H1 (cell line): ENCODE data around the gene EXOSC1. TPM values are rescaled to one million over a fixed set of nuclear protein-coding genes. Genes with fewer than 3 reads are reported as not detected.
A peak's percentile ranks its signal among the peaks of the same experiment; 100 is the strongest.

ENCODE experiments used
- CTCF ChIA-PET: fragments of 300-600 bp; sonication (Branson Sonifier 250); formaldehyde crosslinking; loops from one replicate; lab custom pipeline; 2021; ENCODE audit not compliant: partially characterized antibody; lab: Charles Lee
- POLR2A ChIA-PET: fragments of 300-600 bp; sonication (Branson Sonifier 250); formaldehyde crosslinking; loops from one replicate; lab custom pipeline; 2021; ENCODE audit warnings: inconsistent platforms; ENCODE audit not compliant: partially characterized antibody; lab: Charles Lee
- DNase-seq, 2 experiments: peaks; one replicate each; pipeline versions ENCODE4 v3.0.0 to v3.0.0-alpha.2; 2010 to 2022; ENCODE audit warnings: low spot score in 2 of 2, low read depth in 1 of 2, mixed read lengths in 1 of 2
- FAIRE-seq: peaks from 2 replicates; lab custom pipeline; 2011; peaks lifted over from hg19 to GRCh38; lab: Jason Lieb, UNC
- H2AFZ ChIP-seq: 2 replicates; pipeline ENCODE4 v1.8.1; 2012; ENCODE audit warnings: low read length, inconsistent platforms
- H2AK5ac ChIP-seq: 2 replicates; pipeline ENCODE4 v1.6.1; 2013; ENCODE audit warnings: low read depth, low read length
- H2BK120ac ChIP-seq: replicated peaks from 2 replicates; pipeline ENCODE3; 2013; ENCODE audit warnings: low read depth, low read length, inconsistent platforms
- H2BK12ac ChIP-seq: 2 replicates; pipeline ENCODE4 v1.6.1; 2013; ENCODE audit warnings: low read depth, low read length
- H2BK15ac ChIP-seq: 2 replicates; pipeline ENCODE4 v1.6.1; 2013; ENCODE audit warnings: low read length
- H2BK20ac ChIP-seq: 2 replicates; pipeline ENCODE4 v1.6.1; 2013; ENCODE audit warnings: low read length
- H2BK5ac ChIP-seq: 2 replicates; pipeline ENCODE4 v1.6.1; 2013; ENCODE audit warnings: low read depth, low read length
- H3K14ac ChIP-seq: 2 replicates; pipeline ENCODE4 v1.6.1; 2013; ENCODE audit warnings: inconsistent platforms; ENCODE audit not compliant: insufficient read length
- H3K18ac ChIP-seq: 2 replicates; pipeline ENCODE4 v1.6.1; 2013; ENCODE audit warnings: low read length; ENCODE audit errors: extremely low read depth
- H3K23ac ChIP-seq: 2 replicates; pipeline ENCODE4 v1.6.1; 2013; ENCODE audit warnings: inconsistent platforms; ENCODE audit not compliant: insufficient read length
- H3K23me2 ChIP-seq: 2 replicates; pipeline ENCODE4 v1.6.1; 2013; ENCODE audit warnings: low read depth, low read length
- H3K27ac ChIP-seq: 2 replicates; pipeline ENCODE4 v1.6.1; 2011; ENCODE audit warnings: low read depth, low read length, inconsistent platforms
- H3K27me3 ChIP-seq, 4 experiments: replicated peaks in 1 of 4; 1 replicate in 1 of 4; 2 replicates in 3 of 4; pipeline versions ENCODE4 v1.6.1 to v1.8.1; 2011 to 2013; ENCODE audit warnings: low read length in 3 of 4, mild to moderate bottlenecking in 3 of 4, inconsistent platforms in 2 of 4, mixed read lengths in 2 of 4, moderate library complexity in 1 of 4; ENCODE audit not compliant: control insufficient read depth in 3 of 4, insufficient read depth in 3 of 4; ENCODE audit errors: extremely low read depth in 1 of 4
- H3K36me3 ChIP-seq, 4 experiments: 2 replicates each; pipeline versions ENCODE4 v1.6.1 to v1.8.1; 2011 to 2013; ENCODE audit warnings: mild to moderate bottlenecking in 4 of 4, low read length in 3 of 4, moderate library complexity in 2 of 4, control low read depth in 1 of 4, inconsistent platforms in 1 of 4; ENCODE audit not compliant: insufficient read depth in 4 of 4, control insufficient read depth in 2 of 4
- H3K4ac ChIP-seq: replicated peaks from 2 replicates; pipeline ENCODE3; 2013; ENCODE audit warnings: low read length, low read depth, mixed read lengths, inconsistent platforms; ENCODE audit not compliant: insufficient read length
- H3K4me1 ChIP-seq, 4 experiments: replicated peaks in 1 of 4; 1 replicate in 1 of 4; 2 replicates in 3 of 4; pipeline versions ENCODE4 v1.6.1 to v1.8.1; 2011 to 2013; ENCODE audit warnings: low read length in 3 of 4, inconsistent platforms in 2 of 4, mixed read lengths in 1 of 4; ENCODE audit not compliant: insufficient read depth in 4 of 4, control insufficient read depth in 3 of 4
- H3K4me2 ChIP-seq, 2 experiments: 2 replicates each; pipeline versions ENCODE4 v1.6.1 to v1.8.1; 2011 to 2013; ENCODE audit warnings: low read depth in 2 of 2, low read length in 2 of 2, control low read depth in 1 of 2, inconsistent platforms in 1 of 2, mild to moderate bottlenecking in 1 of 2; ENCODE audit not compliant: insufficient read depth in 1 of 2
- H3K4me3 ChIP-seq, 4 experiments: fragments of 200-600, 300-600 bp in 1 of 4; sonication (generic), shearing (Covaris generic), sonication (Bioruptor Twin) in 1 of 4; 2 replicates each; pipeline versions ENCODE4 v1.5.1 to v1.8.1; 2011 to 2016; ENCODE audit warnings: low read length in 4 of 4, low read depth in 3 of 4, control low read depth in 2 of 4, inconsistent platforms in 2 of 4, mild to moderate bottlenecking in 2 of 4, mixed read lengths in 1 of 4, moderate library complexity in 1 of 4; ENCODE audit not compliant: insufficient read depth in 2 of 4; ENCODE audit errors: extremely low read depth in 1 of 4
- H3K56ac ChIP-seq: replicated peaks from 2 replicates; pipeline ENCODE3; 2013; ENCODE audit warnings: low read depth, mild to moderate bottlenecking, mixed read lengths, low read length, inconsistent platforms; ENCODE audit not compliant: insufficient read length
- H3K79me1 ChIP-seq: 2 replicates; pipeline ENCODE4 v1.6.1; 2013; ENCODE audit warnings: low read depth, low read length, control low read depth
- H3K79me2 ChIP-seq, 2 experiments: 2 replicates each; pipeline versions ENCODE4 v1.6.1 to v1.8.1; 2012 to 2013; ENCODE audit warnings: low read length in 2 of 2, mild to moderate bottlenecking in 2 of 2, inconsistent platforms in 1 of 2; ENCODE audit not compliant: insufficient read depth in 2 of 2, control insufficient read depth in 1 of 2
- H3K9ac ChIP-seq, 4 experiments: replicated peaks in 1 of 4; 1 replicate in 1 of 4; 2 replicates in 3 of 4; pipeline versions ENCODE4 v1.6.1 to v1.8.1; 2011 to 2013; ENCODE audit warnings: low read depth in 3 of 4, low read length in 3 of 4, control low read depth in 2 of 4, mild to moderate bottlenecking in 2 of 4, moderate library complexity in 2 of 4, inconsistent platforms in 1 of 4; ENCODE audit errors: extremely low read depth in 1 of 4
- H3K9me3 ChIP-seq, 2 experiments: 2 replicates each; pipeline versions ENCODE4 v1.6.1 to v1.8.1; 2012 to 2013; ENCODE audit warnings: mild to moderate bottlenecking in 2 of 2, moderate library complexity in 2 of 2, control low read depth in 1 of 2, inconsistent platforms in 1 of 2, low read depth in 1 of 2, low read length in 1 of 2, mixed read lengths in 1 of 2; ENCODE audit not compliant: insufficient read depth in 2 of 2
- H4K20me1 ChIP-seq, 2 experiments: replicated peaks in 1 of 2; 2 replicates each; pipeline versions ENCODE3 to v1.8.1; 2011 to 2013; ENCODE audit warnings: inconsistent platforms in 2 of 2, low read length in 2 of 2, mild to moderate bottlenecking in 1 of 2; ENCODE audit not compliant: insufficient read depth in 2 of 2, control insufficient read depth in 1 of 2
- H4K5ac ChIP-seq: 2 replicates; pipeline ENCODE4 v1.6.1; 2013; ENCODE audit warnings: low read length, low read depth, mixed read lengths, inconsistent platforms; ENCODE audit not compliant: insufficient read length
- H4K8ac ChIP-seq: 2 replicates; pipeline ENCODE4 v1.8.0; 2013; ENCODE audit warnings: mild to moderate bottlenecking, moderate library complexity, low read length, inconsistent platforms; ENCODE audit not compliant: insufficient read depth; ENCODE audit errors: extremely low read depth
- H4K91ac ChIP-seq: replicated peaks from 2 replicates; pipeline ENCODE3; 2013; ENCODE audit warnings: low read length, mixed read lengths, inconsistent platforms; ENCODE audit not compliant: insufficient read length
- CBX5 ChIP-seq: fragments of 300-800, 300-1000 bp; sonication (generic); IDR thresholded peaks from 2 replicates; pipeline ENCODE4 v1.7.1; 2016; ENCODE audit warnings: antibody characterized with exemption, low read length, low read depth
- CTBP2 ChIP-seq: IDR thresholded peaks from 2 replicates; pipeline ENCODE4 v1.7.0; 2011; ENCODE audit warnings: borderline replicate concordance, mild to moderate bottlenecking, moderate library complexity, mixed read lengths, low read length; ENCODE audit not compliant: insufficient read depth, insufficient read length
- EP300 ChIP-seq, 2 experiments: IDR thresholded peaks; 1 replicate in 1 of 2; 2 replicates in 1 of 2; pipeline ENCODE4 v1.6.1; 2011 to 2012; ENCODE audit warnings: low read depth in 2 of 2, low read length in 2 of 2, mild to moderate bottlenecking in 2 of 2, borderline replicate concordance in 1 of 2, inconsistent platforms in 1 of 2, moderate library complexity in 1 of 2
- EZH2 ChIP-seq: fragments of 200-600 bp; sonication (generic); IDR thresholded peaks from 2 replicates; pipeline ENCODE4 v1.7.1; 2012; ENCODE audit warnings: low read depth, mild to moderate bottlenecking, moderate library complexity, low read length, inconsistent platforms; ENCODE audit not compliant: severe bottlenecking
- JUND ChIP-seq: IDR thresholded peaks from 2 replicates; pipeline ENCODE4 v1.6.1; 2011; ENCODE audit warnings: mild to moderate bottlenecking, improper control_type of control experiment, low read length
- KDM1A ChIP-seq: fragments of 200-600, 300-600 bp; sonication (generic); IDR thresholded peaks from 2 replicates; pipeline ENCODE4 v1.7.1; 2016; ENCODE audit warnings: mild to moderate bottlenecking, low read length, borderline replicate concordance
- KDM4A ChIP-seq: IDR thresholded peaks from one replicate; pipeline ENCODE4 v1.7.1; 2012; ENCODE audit warnings: low read depth, mild to moderate bottlenecking, moderate library complexity, low read length, inconsistent platforms; ENCODE audit not compliant: severe bottlenecking
- MAX ChIP-seq: IDR thresholded peaks from 2 replicates; pipeline ENCODE4 v1.6.1; 2012; ENCODE audit warnings: inconsistent platforms
- POLR2A ChIP-seq, 2 experiments: IDR thresholded peaks; 1 replicate in 1 of 2; 2 replicates in 1 of 2; pipeline ENCODE4 v1.6.1; 2011; ENCODE audit warnings: low read depth in 2 of 2, low read length in 2 of 2, mild to moderate bottlenecking in 2 of 2; ENCODE audit errors: control extremely low read depth in 1 of 2
- POU5F1 ChIP-seq: IDR thresholded peaks from 2 replicates; pipeline ENCODE4 v1.6.1; 2011; ENCODE audit warnings: low read depth, mild to moderate bottlenecking, low read length, moderate library complexity
- SP4 ChIP-seq: IDR thresholded peaks from 2 replicates; pipeline ENCODE4 v1.6.1; 2012; ENCODE audit warnings: low read length, inconsistent platforms
- ZNF274 ChIP-seq: IDR thresholded peaks from 2 replicates; pipeline ENCODE4 v1.7.0; 2012; ENCODE audit warnings: low read length, borderline replicate concordance; ENCODE audit errors: extremely low read depth
- WGBS, 2 experiments: shearing (Covaris generic) in 1 of 2; methylation state at CpG; one replicate each; pipeline versions ENCODE4 v1.1.6 to v1.1.7; 2013 to 2015; ENCODE audit warnings: low lambda C conversion rate in 2 of 2, mixed read lengths in 2 of 2, inconsistent platforms in 1 of 2, low coverage in 1 of 2, missing lambda C conversion rate in 1 of 2; ENCODE audit not compliant: insufficient replicate concordance in 2 of 2, insufficient coverage in 1 of 2, insufficient read length in 1 of 2; ENCODE audit errors: extremely low coverage in 1 of 2, missing lambda C conversion rate in 1 of 2; 5-methylcytosine and 5-hydroxymethylcytosine counted together
- polyA plus RNA-seq, 7 experiments: library from polyadenylated mRNA; depleted of rRNA in 3 of 7; stranded (reverse) in 5 of 7; unstranded in 2 of 7; fragments of >200 nt in 5 of 7; fragments of 200-250 nt in 2 of 7; gene quantifications; 1 replicate in 5 of 7; 2 replicates in 1 of 7; 4 replicates in 1 of 7; pipeline versions ENCODE4 v1.2.1 to v1.2.3, GENCODE V29; 2011 to 2013; ENCODE audit warnings: missing spikeins in 2 of 7, mixed read lengths in 2 of 7
- total RNA-seq: library from RNA; stranded (reverse); fragmentation: NEBNext Ultra II Directional; extraction: Animal tissue kit (Norgen Biotek cat#: 25700); gene quantifications from 2 replicates; pipeline ENCODE4 v1.2.1, GENCODE V29; 2021

EXOSC1 gene
- total and polyA plus RNA-seq, 2 of the 8 experiments (the other 6 are each of a cell fraction or from before 2014, with no cell fraction given): 52.1 to 68.1 TPM

GRCh38 chr10:97399843-97400545, 45.8 kb downstream of the EXOSC1 start:
- H4K91ac ChIP-seq: no peak overlapping the region
- H3K4me1 ChIP-seq: peaks cover 0 to 7% (median 5%) of the 10 kb centered on the region in 4 experiments; a peak in 4 of 7 replicates
- H3K4me3 ChIP-seq: peak overlapping the region; percentile 87 to 98 (median 88)
- H3K56ac ChIP-seq: no peak overlapping the region
- H2BK120ac ChIP-seq: no peak overlapping the region
- H3K18ac ChIP-seq: no peak overlapping the region
- peak overlapping the region in 3 of 4 experiments; percentile 35 to 85 (median 68); a peak in 4 of 7 replicates for H3K9ac ChIP-seq
- no peak for FAIRE-seq
- H3K4me2 ChIP-seq: peak overlapping the region; percentile 81 to 83
- H3K27ac ChIP-seq: no peak overlapping the region
- ChIA-PET CTCF (interaction anchor here (0.6 to 3.2 kb wide), 10 partner anchors 9 to 212 kb away, joined by 3 to 9 read pairs (median 4); no protein-coding TSS in a partner anchor), POLR2A (interaction anchor here (0.6 to 4.6 kb wide), 16 partner anchors 9 to 181 kb away, joined by 3 to 31 read pairs (median 4); partner anchors contain the start of genes PGAM1 and UBTD1)
- H3K9me3 ChIP-seq: no peaks in the 10 kb centered on the region
- peaks cover 5% of the 10 kb centered on the region; the same call in 1 of the 2 replicates for H3K23me2 ChIP-seq
- no peak overlapping the region for H3K4ac ChIP-seq
- peaks cover 0 to 33% (median 7%) of the 10 kb centered on the region in 4 experiments; a peak in 4 of 8 replicates for H3K36me3 ChIP-seq
- H4K5ac ChIP-seq: no peak overlapping the region
- no peak overlapping the region for H4K8ac ChIP-seq
- no peak overlapping the region for H2BK5ac ChIP-seq
- no peaks in the 10 kb centered on the region for H3K27me3 ChIP-seq
- H2BK15ac ChIP-seq: no peak overlapping the region
- peaks cover 4% of the 10 kb centered on the region; the same call in 1 of the 2 replicates for H3K79me1 ChIP-seq
- H3K79me2 ChIP-seq: peaks cover 0 to 12% of the 10 kb centered on the region in 2 experiments; a peak in 2 of 4 replicates
- no peak overlapping the region for H3K23ac ChIP-seq
- peaks cover 0 to 9% of the 10 kb centered on the region in 2 experiments for H4K20me1 ChIP-seq
- H3K14ac ChIP-seq: no peak overlapping the region
- 81% methylated on average over 21 of the region's 21 CpGs; no CpG with 5 or more reads in 1 of the 2 experiments for WGBS, 2 experiments
- no peak overlapping the region for H2BK20ac ChIP-seq
- no peak overlapping the region for H2AFZ ChIP-seq
- no peak overlapping the region for H2AK5ac ChIP-seq
- no peak overlapping the region for H2BK12ac ChIP-seq
- no peak for DNase-seq
- TF ChIP-seq KDM4A: no peak
- TF ChIP-seq EZH2: no peak
- TF ChIP-seq KDM1A: no peak
- no peak for TF ChIP-seq CTBP2
- TF ChIP-seq JUND: no peak
- no peak for TF ChIP-seq POLR2A (IDR thresholded peaks at IDR 0.05; ENCODE audit: control extremely low read depth in 1 of 2, low read depth in 2 of 2, low read length in 2 of 2)
- TF ChIP-seq EP300 (IDR thresholded peaks at IDR 0.05; ENCODE audit: borderline replicate concordance in 1 of 2, low read depth in 2 of 2, low read length in 2 of 2): no peak
- TF ChIP-seq POU5F1: no peak
- no peak for TF ChIP-seq CBX5
- TF ChIP-seq MAX: no peak
- no peak for TF ChIP-seq SP4
- TF ChIP-seq ZNF274: no peak
